A172 (cell line): ENCODE results near the gene NOS1AP. TPM values are rescaled to one million over a fixed set of nuclear protein-coding genes. Genes with fewer than 3 reads are reported as not detected.

ENCODE experiments used
- DNase-seq: peaks from one replicate; pipeline ENCODE4 v3.0.0-alpha.2; 2015; ENCODE audit warnings: low spot score
- total RNA-seq: library from RNA; depleted of rRNA; stranded (reverse); fragments of >200 nt; shearing (Covaris generic); gene quantifications from 2 replicates; pipeline ENCODE4 v1.2.3, GENCODE V29; 2014

The NOS1AP gene
- total RNA-seq, 1 experiment from 2014 or later: 2.4 TPM

GRCh38 chr1:162089748-162090147 is 20.3 kb downstream of the NOS1AP start:
- no peak for DNase-seq

- no peak for DNase-seq
Measured at GRCh38 chr1:162090378-162090777, 20.9 kb downstream of the NOS1AP start.

- DNase-seq: no peak
Measured at GRCh38 chr1:162091681-162092524, 22.4 kb downstream of the NOS1AP start.

DNA sequence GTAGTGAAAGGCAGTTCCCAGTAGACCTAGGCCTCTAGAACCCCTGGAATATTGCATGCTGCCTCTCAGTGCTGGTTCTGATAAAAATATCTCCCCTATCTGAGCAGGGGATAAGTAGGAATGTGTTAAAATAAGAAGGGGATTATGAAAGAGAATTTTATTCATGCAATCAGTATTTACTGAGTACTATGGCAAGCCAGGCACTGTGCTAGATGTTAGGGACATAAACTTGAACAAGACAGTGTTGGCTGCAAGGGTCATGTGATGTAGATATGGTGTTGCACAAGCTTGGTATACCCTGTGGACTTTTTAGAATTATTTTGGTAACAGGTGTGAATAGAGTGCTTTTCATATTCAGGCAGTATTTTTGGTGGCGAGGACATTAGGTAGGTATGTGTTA is 23.6 kb downstream of the NOS1AP start:
- no peak for DNase-seq

- peak; percentile 74 for DNase-seq
Measured at GRCh38 chr1:162094271-162094670, 24.8 kb downstream of the NOS1AP start.

- DNase-seq: no peak
Measured at GRCh38 chr1:162094723-162095122, 25.2 kb downstream of the NOS1AP start.

- no peak for DNase-seq
Measured at GRCh38 chr1:162107911-162108310, 38.4 kb downstream of the NOS1AP start.

GRCh38 chr1:162108426-162108825 is 38.9 kb downstream of the NOS1AP start:
- no peak for DNase-seq

DNA sequence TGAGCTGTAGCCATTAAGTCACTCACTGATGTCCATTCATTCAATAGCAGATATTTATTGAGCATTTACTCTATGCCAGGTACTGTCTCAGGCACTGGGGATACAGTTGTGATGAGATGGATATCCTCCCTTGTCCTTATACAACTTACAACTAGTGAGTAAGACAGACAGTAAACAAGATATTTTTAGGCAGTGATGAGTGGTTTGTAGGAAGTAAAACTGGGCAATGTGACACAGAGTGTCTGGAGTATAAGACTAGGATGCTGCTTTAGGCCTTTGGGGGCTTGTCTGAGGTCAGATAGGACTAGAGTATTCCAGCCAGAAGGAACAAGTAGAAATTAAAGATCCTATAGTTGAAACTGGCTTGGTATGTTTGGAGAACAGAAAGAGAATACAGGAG is 41.4 kb downstream of the NOS1AP start:
- no peak for DNase-seq

- no peak for DNase-seq
Measured at GRCh38 chr1:162111572-162111971, 42.1 kb downstream of the NOS1AP start.

- DNase-seq: no peak
Measured at GRCh38 chr1:162113419-162113818, 43.9 kb downstream of the NOS1AP start.

GRCh38 chr1:162117039-162117774 is 47.7 kb downstream of the NOS1AP start:
- no peak for DNase-seq

DNA sequence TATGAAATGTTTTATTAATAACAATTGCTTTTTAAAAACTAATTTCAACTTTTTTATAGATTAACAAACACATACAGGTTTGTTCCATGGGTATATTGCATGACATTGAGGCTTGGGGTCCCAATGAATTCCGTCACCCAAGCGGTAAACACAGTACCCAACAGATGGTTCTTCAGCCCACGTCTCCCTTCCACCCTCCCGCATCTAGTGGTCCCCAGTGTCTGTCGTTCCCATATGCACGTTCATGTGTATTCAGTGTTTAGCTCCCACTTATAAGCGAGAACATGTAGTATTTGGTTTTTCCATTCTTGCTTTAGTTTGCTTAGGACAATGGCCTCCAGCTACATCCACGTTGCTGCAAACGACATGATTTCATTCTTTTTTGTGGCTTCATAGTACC is 48.6 kb downstream of the NOS1AP start:
- DNase-seq: no peak

GRCh38 chr1:162128693-162129356 is 59.3 kb downstream of the NOS1AP start:
- DNase-seq: no peak

GRCh38 chr1:162130308-162130707 is 60.8 kb downstream of the NOS1AP start:
- no peak for DNase-seq

DNA sequence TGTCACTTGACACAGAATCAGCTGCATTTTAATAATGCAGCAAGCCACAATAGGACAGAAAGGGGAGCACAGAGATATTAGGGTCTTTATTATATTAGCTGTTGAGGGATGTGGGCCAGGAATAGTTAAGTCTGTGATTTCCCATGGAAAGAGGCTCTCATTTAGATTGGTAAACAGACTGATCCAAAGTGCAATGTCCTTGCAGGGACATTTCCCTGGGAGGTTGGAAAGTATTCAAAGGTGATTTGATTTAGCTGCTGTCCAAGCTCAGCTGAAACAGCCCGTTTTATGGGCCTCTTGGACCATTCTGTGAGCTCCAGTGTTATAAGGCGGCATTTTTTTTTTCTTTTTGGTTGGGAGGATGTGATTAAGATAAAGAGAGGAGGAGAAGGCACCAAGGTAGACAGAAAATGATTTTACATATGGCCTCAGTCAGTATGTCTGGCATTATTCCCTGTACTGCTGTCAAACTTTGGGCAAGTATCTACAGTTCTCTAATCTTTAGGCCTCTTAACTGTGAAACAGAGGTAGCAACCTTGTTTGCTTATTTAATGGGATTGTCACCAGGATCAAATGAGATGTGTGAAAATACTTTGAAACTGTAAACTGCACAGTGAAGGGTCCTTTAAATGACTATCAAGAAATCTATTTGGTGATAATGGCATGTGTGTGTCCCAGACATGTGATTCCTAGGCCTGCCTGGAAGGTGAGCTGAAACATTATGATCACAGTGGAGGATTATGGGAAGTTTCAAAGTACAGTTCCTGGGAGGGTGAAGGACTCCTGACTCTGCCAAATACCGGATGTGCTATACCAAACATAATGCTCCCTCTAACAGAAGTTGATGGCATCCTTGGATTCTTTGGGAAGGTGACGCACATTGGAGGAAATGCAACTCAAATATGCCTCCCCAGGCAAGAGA is 62.2 kb downstream of the NOS1AP start:
- DNase-seq: no peak

GRCh38 chr1:162133566-162133965 is 64.1 kb downstream of the NOS1AP start:
- peak; percentile 57 for DNase-seq

DNA sequence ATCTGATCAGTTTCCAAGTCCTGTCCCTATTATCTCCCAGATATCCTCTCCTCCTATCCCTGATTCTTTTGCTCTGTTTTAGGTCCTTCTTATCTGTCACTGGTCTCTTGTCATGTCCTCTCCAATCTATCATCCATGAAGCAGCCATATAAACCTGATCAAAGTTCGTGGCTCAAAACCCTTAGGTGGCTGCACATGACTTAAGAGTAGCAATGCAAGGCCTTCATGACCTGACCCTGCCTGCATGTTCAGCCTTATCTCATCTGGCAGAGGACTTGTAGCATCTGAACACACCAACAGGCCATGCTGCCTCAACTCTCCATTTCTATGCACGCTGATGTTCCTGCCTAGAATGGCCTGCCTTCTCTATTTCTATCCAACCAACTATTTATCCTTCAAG is 65.2 kb downstream of the NOS1AP start:
- DNase-seq: no peak

- DNase-seq: no peak
Measured at GRCh38 chr1:162135271-162135775, 65.8 kb downstream of the NOS1AP start.

DNA sequence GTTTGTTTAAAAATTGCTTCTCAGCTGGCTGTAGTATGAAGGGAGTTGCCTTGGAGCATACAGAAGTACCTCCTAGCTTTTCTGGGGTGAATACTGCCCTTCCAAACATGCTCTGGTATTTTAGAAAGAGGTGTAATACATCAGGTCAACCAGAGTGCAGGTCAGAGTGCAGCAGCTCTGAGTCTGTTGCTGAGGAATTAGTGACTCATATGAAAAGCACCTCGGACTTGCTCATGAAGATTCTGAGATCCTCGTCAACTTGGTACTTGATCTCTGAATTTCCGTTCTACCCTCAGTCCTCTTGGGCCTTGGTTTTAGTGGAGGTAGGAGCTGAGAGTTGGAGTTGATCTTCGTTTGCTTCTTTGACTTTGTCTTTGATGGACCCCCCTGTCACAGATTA is 67.3 kb downstream of the NOS1AP start:
- DNase-seq: peak; percentile 91
